DMS114 treated with DMSO at 0.1 percent for 48 hours (cell line): ENCODE measurements around the gene SLC25A40.
"Not testable (repeated sequence)": the region's sequence is repeated elsewhere in the genome, so short reads cannot be mapped to it uniquely, and the experiment has no call there.

Source experiments
- DNase-seq: peaks from one replicate; lab custom pipeline; 2025; ENCODE audit not compliant: unreplicated experiment; lab: John Stamatoyannopoulos, UW

The SLC25A40 gene, protein sequence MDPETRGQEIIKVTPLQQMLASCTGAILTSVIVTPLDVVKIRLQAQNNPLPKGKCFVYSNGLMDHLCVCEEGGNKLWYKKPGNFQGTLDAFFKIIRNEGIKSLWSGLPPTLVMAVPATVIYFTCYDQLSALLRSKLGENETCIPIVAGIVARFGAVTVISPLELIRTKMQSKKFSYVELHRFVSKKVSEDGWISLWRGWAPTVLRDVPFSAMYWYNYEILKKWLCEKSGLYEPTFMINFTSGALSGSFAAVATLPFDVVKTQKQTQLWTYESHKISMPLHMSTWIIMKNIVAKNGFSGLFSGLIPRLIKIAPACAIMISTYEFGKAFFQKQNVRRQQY

DNA sequence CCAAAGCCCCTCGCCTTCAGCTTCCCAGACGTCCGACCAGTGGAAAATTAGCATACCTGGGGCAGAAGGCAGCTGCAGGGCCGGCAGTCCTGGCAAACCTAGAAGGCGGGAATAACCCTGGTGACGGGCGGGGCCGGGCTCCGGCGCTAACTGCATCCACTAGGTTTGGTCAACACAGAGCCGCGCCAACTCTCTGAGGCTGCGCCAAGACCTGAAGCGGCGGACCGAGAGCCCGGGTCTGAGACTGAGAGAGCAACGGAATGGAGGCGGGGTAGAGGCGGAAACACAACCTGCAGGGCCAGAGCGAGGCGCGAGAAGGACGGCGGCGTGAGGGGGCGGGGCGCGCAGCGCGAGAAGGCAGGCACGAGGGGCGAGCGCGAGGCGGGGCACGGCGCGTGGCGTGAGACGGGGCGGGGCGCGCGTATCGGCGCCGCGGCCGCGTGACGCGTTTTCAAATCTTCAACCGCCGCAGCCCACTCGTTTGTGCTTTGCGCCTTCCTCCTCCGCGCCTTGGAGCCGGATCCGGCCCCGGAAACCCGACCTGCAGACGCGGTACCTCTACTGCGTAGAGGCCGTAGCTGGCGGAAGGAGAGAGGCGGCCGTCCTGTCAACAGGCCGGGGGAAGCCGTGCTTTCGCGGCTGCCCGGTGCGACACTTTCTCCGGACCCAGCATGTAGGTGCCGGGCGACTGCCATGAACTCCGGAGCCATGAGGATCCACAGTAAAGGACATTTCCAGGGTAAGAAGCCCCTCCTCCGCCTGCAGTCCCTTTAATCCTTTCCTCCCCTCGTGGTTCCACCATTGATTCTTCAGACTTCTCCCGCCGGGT, at the start of gene SLC25A40, which contains the start of gene DBF4:
SLC25A40 (minus strand) TSS at position 321 of the 829 bp plus-strand sequence. CDS start 17,633 bp downstream, outside the sequence.
DBF4 (plus strand) TSS at position 454 of the 829 bp plus-strand sequence; CDS start at position 694, 240 bp downstream.
- peak; percentile 90 for DNase-seq

DNA sequence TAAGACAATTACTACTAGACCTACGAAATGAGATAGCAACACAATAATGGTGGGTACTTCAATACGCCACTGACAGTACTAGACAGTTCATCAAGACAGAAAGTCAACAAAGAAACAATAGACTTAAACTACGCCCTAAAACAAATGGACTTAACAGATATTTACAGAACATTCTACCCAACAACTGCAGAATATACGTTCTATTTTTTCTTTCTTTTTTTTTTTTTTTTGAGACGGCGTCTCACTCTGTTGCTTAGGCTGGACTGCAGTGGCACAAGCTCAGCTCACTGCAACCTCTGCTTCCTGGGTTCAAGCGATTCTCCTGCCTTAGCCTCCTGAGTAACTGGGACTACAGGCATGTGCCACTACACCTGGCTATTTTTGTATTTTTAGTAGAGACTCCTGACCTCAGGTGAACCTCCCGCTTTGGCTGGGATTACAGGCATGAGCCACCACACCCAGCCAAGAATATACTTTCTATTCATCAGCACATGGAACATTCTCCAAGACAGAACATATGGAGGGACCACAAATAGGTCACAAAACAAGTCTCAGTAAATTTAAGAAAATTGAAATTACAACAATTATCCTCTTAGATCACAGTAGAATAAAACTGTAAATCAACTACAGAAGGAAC, 46.7 kb upstream of the SLC25A40 start:
- not testable (repeated sequence) for DNase-seq

DNA sequence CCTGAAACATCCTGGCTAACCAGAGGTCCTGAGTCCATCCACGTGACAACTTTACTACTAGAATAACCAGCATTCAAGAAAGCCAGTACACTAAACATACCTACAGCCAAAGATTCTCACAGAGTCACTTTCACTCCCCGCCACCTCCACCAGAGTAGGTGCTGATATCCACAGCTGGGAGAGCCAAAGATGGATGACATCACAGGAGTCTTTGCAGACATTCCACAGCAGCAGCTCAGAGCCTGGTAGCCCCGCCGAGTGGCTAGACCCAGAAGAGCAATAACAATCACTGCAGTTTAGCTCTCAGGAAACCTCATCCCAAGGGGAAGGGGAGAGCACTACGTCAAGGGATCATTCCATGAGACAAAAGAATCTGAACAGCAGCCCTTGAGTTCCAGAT, 44.4 kb upstream of the SLC25A40 start:
- no peak for DNase-seq

DNA sequence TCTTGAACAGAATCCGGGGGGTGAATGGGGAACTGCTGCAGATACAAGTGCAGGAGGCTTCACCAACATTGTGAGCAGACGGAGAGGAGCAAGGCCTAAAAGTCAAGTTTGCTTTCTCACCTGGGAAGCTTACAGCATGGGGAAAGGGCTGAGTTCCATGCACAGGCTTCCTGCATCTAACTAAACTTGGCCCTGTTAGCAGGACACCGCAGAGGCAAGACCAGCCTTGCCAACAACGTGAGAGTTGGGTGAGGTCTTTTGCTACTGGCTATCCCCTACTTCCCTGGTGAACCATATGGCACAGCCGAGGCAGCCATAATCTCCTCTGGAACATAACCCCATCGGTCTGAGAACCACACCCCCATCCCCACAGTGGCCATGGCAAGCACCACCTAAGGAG, 43.7 kb upstream of the SLC25A40 start:
- DNase-seq, result no peak

DNA sequence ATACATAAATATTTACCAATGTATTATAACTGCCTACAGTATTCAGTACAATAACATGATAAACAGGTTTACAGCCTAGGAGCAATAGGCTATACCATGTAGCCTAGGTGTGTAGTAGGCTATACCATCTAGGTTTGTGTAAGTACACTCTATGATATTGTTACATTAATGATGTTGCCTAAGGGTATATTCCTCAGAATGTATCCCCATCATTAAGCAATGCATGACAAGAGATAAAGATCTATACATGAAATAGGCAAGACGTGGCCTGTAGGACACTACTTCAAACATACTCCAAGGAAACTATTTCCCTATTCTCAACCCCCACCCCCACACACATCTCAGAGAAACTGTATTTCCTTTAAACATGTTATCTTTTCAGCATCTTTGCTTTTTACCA, 42.6 kb upstream of the SLC25A40 start:
- no peak for DNase-seq

DNA sequence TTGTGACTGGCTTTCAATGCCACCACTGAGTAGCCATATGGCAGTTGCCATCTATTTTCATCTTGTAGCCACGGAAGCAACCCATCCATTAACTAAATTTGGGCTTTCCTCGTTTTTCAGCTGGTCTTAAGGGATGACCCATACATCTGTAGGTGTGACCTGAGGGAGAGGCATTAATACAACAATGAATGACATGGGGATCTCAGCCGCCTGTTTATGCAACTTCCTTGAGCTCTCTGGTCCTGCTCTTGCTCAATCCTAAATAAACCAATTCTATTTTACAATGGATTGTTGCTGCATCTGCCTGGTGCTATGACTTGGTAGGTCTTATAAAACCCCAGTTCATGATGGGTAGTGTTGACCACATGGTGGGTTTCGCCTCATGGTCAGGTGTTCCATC, 36.0 kb upstream of the SLC25A40 start:
- DNase-seq, result no peak

DNA sequence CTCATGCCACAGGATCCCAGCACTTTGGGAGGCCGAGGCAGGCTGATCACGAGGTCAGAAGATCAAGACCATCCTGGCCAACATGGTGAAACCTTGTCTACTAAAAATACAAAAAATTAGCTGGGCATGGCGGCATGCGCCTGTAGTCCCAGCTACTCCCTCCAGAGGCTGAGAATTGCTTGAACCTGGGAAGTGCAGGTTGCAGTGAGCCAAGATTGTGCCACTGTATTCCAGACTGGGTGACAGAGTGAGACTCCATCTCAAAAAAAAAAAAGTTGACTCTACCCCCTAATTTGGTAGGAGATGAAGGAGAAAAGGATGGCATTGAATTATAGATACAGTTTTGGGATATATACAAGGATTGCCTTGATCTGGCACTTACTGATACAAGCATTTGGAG, 32.7 kb upstream of the SLC25A40 start:
- not testable (repeated sequence) for DNase-seq

DNA sequence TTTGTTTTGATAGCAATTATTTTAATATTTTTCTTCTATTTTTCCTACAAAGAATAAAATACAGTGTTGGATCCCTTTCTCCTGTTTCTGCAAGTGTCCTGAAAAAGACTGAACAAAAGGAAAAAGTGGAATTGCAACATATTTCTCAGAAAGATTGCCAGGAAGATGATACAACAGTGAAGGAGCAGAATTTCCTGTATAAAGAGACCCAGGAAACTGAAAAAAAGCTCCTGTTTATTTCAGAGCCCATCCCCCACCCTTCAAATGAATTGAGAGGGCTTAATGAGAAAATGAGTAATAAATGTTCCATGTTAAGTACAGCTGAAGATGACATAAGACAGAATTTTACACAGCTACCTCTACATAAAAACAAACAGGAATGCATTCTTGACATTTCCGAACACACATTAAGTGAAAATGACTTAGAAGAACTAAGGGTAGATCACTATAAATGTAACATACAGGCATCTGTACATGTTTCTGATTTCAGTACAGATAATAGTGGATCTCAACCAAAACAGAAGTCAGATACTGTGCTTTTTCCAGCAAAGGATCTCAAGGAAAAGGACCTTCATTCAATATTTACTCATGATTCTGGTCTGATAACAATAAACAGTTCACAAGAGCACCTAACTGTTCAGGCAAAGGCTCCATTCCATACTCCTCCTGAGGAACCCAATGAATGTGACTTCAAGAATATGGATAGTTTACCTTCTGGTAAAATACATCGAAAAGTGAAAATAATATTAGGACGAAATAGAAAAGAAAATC, 31.2 kb upstream of the SLC25A40 start:
- DNase-seq, result not testable (repeated sequence)

DNA sequence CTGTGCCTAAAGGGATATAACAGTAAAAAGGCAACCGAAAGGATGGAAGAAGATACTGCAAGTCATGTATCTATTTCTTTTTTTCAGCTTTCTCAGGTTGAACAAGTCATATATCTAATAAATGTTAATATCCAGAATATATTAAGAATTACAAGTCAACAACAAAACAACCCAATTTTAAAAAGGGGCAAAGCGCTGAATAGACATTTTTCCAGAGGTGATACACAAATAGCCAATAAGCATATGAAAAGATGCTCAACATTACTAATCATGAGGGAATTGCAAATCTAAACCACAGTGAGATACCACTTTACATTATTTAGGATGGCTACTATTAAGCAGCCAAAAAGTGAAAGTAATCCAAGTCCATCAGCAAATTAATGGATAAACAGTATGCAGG, 23.1 kb upstream of the SLC25A40 start:
- no peak for DNase-seq

DNA sequence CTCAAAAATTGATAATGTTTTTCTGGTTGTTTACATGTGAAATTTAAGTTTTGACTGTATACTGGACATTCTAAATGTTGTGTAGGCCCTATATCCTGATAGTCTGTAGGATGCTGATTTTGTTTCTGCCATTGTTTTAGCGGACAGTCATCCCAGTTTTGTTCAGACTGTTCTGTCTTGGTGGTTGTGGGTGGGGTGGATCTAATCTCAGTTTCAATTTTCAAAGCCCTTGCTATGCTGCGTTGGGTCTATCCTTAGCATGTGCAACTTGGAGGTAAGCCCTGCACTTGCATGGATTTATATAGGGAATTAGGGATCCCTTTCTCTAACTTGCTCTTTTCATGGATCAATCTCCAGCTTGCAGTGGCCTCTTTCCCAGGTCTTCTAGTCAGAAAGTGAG, 19.2 kb upstream of the SLC25A40 start:
- DNase-seq, result no peak

DNA sequence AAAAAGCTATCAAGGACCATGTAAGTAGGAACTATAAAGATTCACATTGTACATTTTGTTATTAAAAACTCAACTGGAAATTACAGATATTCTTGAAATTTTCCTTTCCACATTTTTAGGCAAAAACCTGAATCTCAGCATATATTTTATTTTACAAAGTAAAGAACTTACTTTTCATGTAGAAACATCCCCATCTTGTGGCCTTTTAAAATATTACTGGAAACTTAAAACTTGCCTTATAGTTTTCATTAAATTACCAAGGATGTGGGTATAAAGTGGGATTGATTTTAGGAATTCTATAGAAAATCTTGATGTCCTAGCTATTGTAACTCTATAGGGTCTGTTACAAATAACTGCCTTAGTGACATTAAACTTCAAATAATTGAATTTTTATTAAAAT, 10.7 kb upstream of the SLC25A40 start:
- peak; percentile 36 for DNase-seq

DNA sequence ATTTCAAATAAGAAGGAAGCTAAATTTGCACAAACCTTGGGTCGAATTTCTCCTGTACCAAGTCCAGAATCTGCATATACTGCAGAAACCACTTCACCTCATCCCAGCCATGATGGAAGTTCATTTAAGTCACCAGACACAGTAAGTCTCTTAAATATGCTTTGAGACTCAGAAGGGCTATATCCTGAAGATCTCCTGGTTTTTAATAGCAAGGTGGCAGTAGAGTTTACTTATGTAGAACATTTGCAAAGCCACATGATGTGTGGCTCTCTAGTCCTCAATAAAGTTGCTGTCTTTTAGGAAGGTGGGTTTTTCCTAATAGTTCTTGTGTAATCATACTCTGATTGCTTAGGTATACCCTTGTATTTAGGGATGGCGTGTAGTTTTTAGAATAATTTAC, 8.9 kb upstream of the SLC25A40 start:
- no peak for DNase-seq

DNA sequence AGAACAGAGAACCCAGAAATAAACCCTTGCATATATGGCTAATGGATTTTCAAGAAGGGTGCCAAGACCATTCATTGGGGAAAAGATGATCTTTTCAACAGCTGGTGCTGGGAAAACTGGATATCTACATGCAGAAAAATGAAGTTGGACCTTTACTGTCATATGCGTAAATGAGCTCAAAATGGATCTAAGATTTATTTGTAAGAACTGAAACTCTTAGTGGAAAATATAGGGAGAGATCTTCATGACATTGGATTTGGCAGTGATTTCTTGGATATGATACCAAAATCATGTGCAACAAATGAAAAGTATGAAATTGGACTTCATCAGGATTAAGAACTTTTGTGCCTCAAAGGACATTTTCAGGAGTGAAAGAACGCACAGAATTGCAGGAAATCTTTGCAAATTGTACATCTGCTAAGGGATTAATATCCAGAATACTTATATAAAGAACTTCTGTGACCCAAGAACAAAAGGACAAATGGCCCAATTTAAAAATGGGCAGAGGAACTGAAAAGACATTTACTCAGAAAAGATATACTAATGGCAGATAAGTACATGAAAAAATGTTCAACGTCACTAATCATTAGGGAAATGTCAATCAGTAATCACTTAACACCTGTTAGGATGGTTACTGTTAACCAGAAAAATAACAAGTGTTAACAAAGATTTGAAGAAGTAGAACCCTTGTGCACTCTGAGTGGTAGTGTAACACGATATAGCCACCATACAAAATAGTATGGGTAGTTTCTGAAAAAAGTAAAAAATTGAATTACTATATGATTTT, 6.2 kb upstream of the SLC25A40 start:
- DNase-seq, result no peak

DNA sequence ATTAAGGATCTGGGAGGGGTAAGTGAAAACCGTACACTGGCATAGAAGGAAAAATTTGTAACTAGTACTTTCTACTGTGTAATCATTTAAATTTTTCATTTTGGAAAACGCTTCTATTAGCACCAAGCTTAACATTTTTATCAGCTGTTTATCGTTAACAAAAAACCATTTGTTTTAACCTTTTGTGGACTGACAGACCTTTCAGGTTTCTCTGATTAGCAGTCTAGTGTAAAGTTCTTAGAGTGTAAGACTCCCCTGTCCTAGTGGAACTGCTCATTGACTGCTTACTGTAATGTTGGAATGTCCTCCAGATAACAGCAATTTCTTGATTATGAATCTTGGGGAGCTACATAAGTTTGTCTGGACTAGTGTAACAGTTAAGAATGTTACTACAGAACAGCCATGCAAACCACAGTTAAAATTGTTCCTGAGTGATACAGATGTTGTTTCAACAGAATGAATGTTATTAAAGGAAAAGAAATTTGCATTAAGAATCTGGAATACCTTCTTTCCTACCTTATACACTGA, 2.1 kb upstream of the SLC25A40 start:
- no peak for DNase-seq

DNA sequence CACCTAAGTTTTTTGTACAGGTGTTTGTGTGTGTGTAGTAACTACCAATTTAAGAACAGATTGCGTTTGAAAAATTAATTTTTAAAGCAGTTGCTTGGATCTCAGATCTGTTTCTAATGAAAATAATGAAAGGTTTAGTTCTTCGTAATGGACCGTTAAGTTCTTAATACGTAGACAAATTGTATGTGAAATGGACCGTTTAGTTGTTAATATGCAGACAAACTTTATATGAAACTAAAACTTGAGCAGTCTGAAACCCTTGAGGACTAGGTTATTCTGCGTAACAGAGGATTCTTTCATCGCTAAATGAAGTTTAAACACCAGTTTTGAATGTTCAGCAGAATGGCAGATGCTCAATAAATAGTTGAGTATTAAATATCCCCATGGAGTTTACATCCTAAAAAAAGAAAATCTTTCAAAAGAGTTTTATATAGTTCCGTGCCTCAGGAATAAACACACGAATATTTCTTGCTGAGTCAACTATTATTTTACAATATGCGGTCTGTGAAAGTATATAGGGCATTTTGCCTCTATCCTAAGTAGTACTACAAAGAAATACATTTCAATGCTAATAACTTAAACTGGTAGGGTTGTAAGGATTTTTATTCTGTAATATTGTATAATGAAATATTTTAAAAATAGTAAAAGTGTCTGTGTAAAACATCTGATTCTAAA, 1.3 kb upstream of the SLC25A40 start:
- DNase-seq, result no peak

DNA sequence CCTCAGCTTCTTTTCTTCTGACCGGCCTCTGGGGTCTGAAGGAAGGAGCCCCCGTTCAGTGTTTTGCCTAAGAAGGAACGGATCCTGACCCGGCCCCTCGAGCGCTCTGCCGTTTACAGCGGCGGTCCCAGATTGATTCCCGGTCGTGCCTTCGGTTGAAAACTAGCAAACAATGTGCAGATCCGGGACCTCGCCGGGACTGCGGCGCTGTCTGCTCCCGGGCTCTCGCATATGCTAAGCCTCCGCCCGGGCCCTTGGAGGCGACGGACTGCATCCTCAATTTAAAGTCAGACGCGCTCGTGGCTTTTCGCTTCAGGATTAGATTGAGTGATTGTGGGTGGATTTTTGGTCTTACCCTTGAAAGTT, 692 bp upstream of the SLC25A40 start:
- no peak for DNase-seq

DNA sequence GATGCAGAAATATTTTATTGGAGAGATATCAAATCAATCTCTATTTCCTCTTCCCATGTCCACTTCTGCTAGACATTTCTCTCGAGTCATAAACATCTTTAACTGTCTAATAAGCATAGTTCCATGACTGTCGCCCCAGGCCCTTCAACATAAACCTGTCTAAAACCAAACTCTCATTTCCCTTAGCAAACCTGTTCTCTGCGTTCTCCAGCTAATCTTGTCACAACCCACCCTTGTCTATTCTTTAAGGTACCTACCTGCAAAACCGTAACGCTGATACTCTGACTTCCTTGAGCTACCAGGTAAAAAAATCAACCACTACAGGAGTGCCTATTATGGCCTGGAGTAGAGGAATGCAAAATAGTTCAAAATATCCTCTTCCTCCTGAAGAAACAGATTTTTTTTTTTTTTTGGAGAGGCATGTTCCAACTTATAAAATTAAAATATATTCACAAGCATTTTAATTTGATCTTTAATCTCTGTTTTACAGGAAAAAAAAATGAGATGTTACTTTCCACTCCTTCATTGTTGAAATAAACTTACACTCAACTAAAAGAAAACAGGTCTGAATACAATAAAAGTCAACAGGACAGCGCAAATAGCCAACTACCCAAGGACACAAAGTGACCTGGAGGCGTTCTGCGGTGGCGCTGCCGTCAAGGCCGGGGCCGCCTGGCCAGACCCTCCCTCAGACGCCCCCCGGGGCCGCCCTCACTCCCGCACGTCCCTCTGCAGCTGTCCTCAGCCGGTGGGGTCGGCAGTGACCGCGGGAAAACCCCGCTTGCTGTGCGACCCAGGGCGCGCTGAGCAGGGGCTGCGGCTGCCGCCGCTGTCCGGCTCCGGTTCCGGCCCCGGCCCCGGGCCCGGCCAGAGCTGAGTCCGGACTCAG, 765 bp downstream of the SLC25A40 start:
- DNase-seq, result no peak

DNA sequence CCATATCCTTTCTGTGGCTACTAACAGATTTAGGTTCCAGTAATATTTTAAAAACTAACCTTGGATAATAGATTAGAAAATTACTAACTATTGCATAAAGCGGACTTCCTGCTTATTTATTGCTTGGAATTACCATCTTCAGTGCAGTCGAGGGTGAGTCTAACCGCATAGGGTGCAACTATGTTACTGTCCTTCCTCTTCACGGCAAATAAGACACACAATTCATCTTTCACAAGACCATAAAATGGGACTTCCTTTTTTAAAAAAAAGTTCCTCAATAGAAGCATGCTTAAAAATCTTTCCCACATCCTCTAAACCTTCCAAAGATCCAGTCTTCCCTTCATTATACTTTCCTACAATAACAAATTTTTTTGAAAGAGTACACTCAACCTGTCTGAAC, 2.1 kb downstream of the SLC25A40 start:
- DNase-seq, result no peak
